Pancreas (tissue), 10 donors: Measurements from ENCODE around the gene TRAPPC3L. TPM values are rescaled to one million over a fixed set of nuclear protein-coding genes. Genes with fewer than 3 reads are reported as not detected.

Experiments
- ATAC-seq, 4 donors: fragments of 200-7000 bp; cut with Tn5 transposase; one replicate each; pipeline versions ENCODE4 v1.8.0 to v1.9.1; 2020; ENCODE audit warnings: mild to moderate bottlenecking in 4 of 4, moderate library complexity in 4 of 4
- DNase-seq, 6 donors: peaks; one replicate each; pipeline ENCODE4 v3.0.0-alpha.2; 2020
- FAIRE-seq: peaks from 2 replicates; lab custom pipeline; 2012; peaks lifted over from hg19 to GRCh38; lab: Jason Lieb, UNC
- H3K27ac ChIP-seq, 4 donors: fragments of 200-600 bp; sonication (generic); 1 replicate in 3 of 4; 2 replicates in 1 of 4; pipeline versions ENCODE4 v1.5.0 to v1.8.0; 2020
- H3K27me3 ChIP-seq, 4 donors: fragments of 200-600 bp; one replicate each; pipeline ENCODE4 v1.8.0; 2021
- H3K36me3 ChIP-seq, 3 donors: fragments of 200-600 bp; sonication (generic) in 1 of 3; one replicate each; pipeline versions ENCODE4 v1.5.0 to v1.8.0; 2020 to 2021
- H3K4me1 ChIP-seq, 3 donors: fragments of 200-600 bp; one replicate each; pipeline ENCODE4 v1.8.0; 2021
- H3K4me3 ChIP-seq, 4 donors: fragments of 200-600 bp; sonication (generic) in 2 of 4; one replicate each; pipeline versions ENCODE4 v1.5.0 to v1.8.0; 2020 to 2021
- H3K9me3 ChIP-seq, 4 donors: fragments of 200-600 bp; one replicate each; pipeline ENCODE4 v1.8.0; 2021
- WGBS, 2 donors: extraction: QIAGEN DNeasy Blood & Tissue Kit; methylation state at CpG; one replicate each; pipeline ENCODE4 v1.1.7; 2013; 5-methylcytosine and 5-hydroxymethylcytosine counted together
- intact Hi-C, 3 donors: fragments of 100-400 bp; cut with DNase I; formaldehyde crosslinking; loops; one replicate each; pipeline versions ENCODE4 v1.11.1 to v1.14.2; 2022
- polyA plus RNA-seq, 2 donors: library from polyadenylated mRNA; stranded (reverse); fragments of 200-250 nt; gene quantifications; one replicate each; pipeline ENCODE4 v1.2.3, GENCODE V29; 2013
- total RNA-seq, 6 donors: library from RNA; stranded (reverse); fragmentation: NEBNext Ultra II Directional in 4 of 6; extraction: Animal tissue kit (Norgen Biotek cat#: 25700) in 4 of 6; gene quantifications; one replicate each; pipeline versions ENCODE4 v1.2.1 to v1.2.4, GENCODE V29; 2021 to 2023
- TF ChIP-seq, protein P1 (sequence below), 4 donors: fragments of 200-600 bp; sonication (generic) in 3 of 4; IDR thresholded peaks; one replicate each; pipeline versions ENCODE4 v1.5.0 to v1.8.0; 2021; ENCODE audit warnings: antibody characterized with exemption in 4 of 4
- donor health status: healthy with polysubstance abuse.
- donor health status: DM: no; HTN: no; CAD: no; lungs with moderate emphysema.
- donor health status: DM: no; HTN: no; CAD: no.
- donor health status: control.
- donor health status: control.
- donor health status: Bipolar disorder and iron deficiency.
- donor health status: DM: yes; HTN: yes; CAD: no.
- donor health status: DM: no; HTN: no; CAD: no.
- donor health status: DM: no; HTN: no; CAD: no.
- donor health status: DM: yes; HTN: yes; CAD: no.

Gene TRAPPC3L
- total and polyA plus RNA-seq, 8 donors: 0.12 TPM; not detected in 7

DNA sequence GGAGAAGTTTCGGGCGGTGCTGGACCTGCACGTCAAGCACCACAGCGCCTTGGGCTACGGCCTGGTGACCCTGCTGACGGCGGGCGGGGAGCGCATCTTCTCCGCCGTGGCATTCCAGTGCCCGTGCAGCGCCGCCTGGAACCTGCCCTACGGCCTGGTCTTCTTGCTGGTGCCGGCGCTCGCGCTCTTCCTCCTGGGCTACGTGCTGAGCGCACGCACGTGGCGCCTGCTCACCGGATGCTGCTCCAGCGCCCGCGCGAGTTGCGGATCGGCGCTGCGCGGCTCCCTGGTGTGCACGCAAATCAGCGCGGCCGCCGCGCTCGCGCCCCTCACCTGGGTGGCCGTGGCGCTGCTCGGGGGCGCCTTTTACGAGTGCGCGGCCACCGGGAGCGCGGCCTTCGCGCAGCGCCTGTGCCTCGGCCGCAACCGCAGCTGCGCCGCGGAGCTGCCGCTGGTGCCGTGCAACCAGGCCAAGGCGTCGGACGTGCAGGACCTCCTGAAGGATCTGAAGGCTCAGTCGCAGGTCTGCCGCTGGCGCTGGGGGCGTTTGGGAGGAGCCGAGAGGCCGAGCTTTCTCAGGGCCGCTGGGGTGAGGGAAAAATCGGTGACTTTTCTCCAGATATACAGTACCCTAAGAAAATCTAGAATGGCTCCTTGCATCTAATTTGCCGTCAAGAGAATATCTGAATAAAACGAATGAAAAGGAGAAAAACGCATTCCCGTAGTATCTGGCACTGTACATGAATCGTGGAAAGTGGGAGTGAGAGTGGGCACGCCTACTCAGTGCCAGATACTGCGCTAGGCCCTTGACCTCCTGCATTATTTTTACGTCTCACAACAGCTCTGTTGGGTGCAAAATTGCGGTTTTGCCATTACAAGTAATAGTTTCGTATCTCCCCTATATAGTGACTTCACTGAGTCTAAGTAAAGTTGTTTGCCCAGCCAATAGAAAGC is 83.3 kb downstream of the TRAPPC3L start:
- Histone ChIP-seq H3K36me3 (no peaks in the 10 kb centered on the region), H3K9me3 (no peaks in the 10 kb centered on the region), H3K27me3 (peaks cover 0 to 11% (median 3%) of the 10 kb centered on the region in 4 donors), H3K4me3 (peak overlapping the region; percentile 8 to 56 (median 26)), H3K27ac (peak overlapping the region in 1 of 4 donors; percentile 37), H3K4me1 (peaks cover 0 to 3% (median 0%) of the 10 kb centered on the region in 3 donors)
- DNase-seq: peak; percentile 6 to 72 (median 36)
- ATAC-seq: peak; percentile 46 to 87 (median 84)
- 14 to 16% methylated on average over 69 to 84 of the region's 84 CpGs for WGBS, 2 donors
- FAIRE-seq: no peak
- intact Hi-C loops: no loop called here
- TF ChIP-seq, protein P1, sequence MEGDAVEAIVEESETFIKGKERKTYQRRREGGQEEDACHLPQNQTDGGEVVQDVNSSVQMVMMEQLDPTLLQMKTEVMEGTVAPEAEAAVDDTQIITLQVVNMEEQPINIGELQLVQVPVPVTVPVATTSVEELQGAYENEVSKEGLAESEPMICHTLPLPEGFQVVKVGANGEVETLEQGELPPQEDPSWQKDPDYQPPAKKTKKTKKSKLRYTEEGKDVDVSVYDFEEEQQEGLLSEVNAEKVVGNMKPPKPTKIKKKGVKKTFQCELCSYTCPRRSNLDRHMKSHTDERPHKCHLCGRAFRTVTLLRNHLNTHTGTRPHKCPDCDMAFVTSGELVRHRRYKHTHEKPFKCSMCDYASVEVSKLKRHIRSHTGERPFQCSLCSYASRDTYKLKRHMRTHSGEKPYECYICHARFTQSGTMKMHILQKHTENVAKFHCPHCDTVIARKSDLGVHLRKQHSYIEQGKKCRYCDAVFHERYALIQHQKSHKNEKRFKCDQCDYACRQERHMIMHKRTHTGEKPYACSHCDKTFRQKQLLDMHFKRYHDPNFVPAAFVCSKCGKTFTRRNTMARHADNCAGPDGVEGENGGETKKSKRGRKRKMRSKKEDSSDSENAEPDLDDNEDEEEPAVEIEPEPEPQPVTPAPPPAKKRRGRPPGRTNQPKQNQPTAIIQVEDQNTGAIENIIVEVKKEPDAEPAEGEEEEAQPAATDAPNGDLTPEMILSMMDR (IDR thresholded peaks at IDR 0.05): no peak

DNA sequence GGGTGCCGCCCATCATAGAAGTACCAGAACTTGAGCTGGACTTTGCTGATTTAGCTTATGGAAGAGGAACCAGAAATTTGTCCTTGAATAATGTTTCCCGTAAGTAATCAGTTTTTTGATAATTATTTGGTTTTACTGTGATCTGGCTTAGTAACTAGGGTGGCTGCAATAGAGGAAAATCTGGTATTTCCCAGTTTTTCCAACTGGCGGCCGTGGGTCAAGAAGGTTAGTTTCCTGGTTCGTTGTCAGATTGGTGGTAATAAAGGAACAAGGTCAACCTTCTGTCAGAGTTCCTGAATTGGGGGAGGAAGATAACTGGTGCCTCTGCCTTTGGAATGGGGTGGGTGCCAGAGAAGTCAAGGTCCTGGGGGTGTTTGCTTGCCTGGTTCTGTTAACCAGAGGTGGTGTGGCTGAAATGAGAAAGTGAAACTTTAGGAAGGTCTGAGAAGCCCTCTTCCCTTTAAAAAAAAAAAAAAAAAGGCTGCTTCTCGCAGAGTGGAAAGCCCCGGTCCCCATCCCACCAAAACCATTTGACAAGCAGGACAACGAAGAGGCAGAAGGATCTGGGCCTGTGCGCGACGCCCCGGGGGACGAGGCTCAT is 84.1 kb downstream of the TRAPPC3L start, which contains the start of gene CALHM6:
TSS of gene CALHM6 (plus strand) at position 45 of the 601 bp plus-strand sequence. CDS start at position 600, 555 bp downstream.
- FAIRE-seq (no peak), DNase-seq (no peak), ATAC-seq (peak in 2 of 4 donors; percentile 15 to 26)
- WGBS, 2 donors: 44 to 47% methylated on average over 11 to 13 of the region's 13 CpGs
- TF ChIP-seq, protein P1 (IDR thresholded peaks at IDR 0.05): no peak
- Histone ChIP-seq H3K27me3 (peaks cover 0 to 11% (median 3%) of the 10 kb centered on the region in 4 donors), H3K4me1 (peaks cover 0 to 3% (median 0%) of the 10 kb centered on the region in 3 donors), H3K27ac (peak within 1 kb of the TSS in 1 of 4 donors; percentile 37), H3K36me3 (no peaks in the 10 kb centered on the region), H3K4me3 (peak within 1 kb of the TSS; percentile 8 to 56 (median 26)), H3K9me3 (no peaks in the 10 kb centered on the region)
- intact Hi-C loops: no loop called here

- no peak for DNase-seq
- Histone ChIP-seq H3K36me3 (no peaks in the 10 kb centered on the region), H3K9me3 (no peaks in the 10 kb centered on the region), H3K27ac (no peak overlapping the region), H3K4me3 (no peak overlapping the region), H3K4me1 (peaks cover 0 to 3% (median 0%) of the 10 kb centered on the region in 3 donors), H3K27me3 (peaks cover 0 to 11% (median 3%) of the 10 kb centered on the region in 4 donors)
- TF ChIP-seq, protein P1 (IDR thresholded peaks at IDR 0.05): no peak
- no peak for FAIRE-seq
- WGBS, 2 donors: 83 to 89% methylated on average over 4 of the region's 4 CpGs
- intact Hi-C loops: no loop called here
- ATAC-seq: no peak
Measured at GRCh38 chr6:116459927-116460326, 85.6 kb downstream of the TRAPPC3L start.

GRCh38 chr6:116458264-116458663 is 87.2 kb downstream of the TRAPPC3L start:
- Histone ChIP-seq H3K27ac (no peak overlapping the region), H3K4me3 (no peak overlapping the region), H3K4me1 (peaks cover 0 to 3% (median 0%) of the 10 kb centered on the region in 3 donors), H3K27me3 (peaks cover 0 to 6% (median 3%) of the 10 kb centered on the region in 4 donors), H3K36me3 (no peaks in the 10 kb centered on the region), H3K9me3 (no peaks in the 10 kb centered on the region)
- ATAC-seq (no peak), FAIRE-seq (no peak), DNase-seq (no peak)
- TF ChIP-seq, protein P1 (IDR thresholded peaks at IDR 0.05): no peak
- intact Hi-C loops: no loop called here
- WGBS, 2 donors: 83 to 88% methylated on average over 9 of the region's 9 CpGs
